Activated CD8-positive, alpha-beta memory T cell treated with anti-CD3 and anti-CD28 coated beads, Interleukin-2, amount 50 U/mL, for 1 hour (primary cell): ENCODE data around the gene ITGA2.

Source experiments
- DNase-seq: peaks from one replicate; pipeline ENCODE4 v3.0.0-alpha.2; 2020; ENCODE audit errors: extremely low read depth

The ITGA2 gene

GRCh38 chr5:52988335-52989024 is 672 bp upstream of the ITGA2 start:
- DNase-seq: no peak

DNA sequence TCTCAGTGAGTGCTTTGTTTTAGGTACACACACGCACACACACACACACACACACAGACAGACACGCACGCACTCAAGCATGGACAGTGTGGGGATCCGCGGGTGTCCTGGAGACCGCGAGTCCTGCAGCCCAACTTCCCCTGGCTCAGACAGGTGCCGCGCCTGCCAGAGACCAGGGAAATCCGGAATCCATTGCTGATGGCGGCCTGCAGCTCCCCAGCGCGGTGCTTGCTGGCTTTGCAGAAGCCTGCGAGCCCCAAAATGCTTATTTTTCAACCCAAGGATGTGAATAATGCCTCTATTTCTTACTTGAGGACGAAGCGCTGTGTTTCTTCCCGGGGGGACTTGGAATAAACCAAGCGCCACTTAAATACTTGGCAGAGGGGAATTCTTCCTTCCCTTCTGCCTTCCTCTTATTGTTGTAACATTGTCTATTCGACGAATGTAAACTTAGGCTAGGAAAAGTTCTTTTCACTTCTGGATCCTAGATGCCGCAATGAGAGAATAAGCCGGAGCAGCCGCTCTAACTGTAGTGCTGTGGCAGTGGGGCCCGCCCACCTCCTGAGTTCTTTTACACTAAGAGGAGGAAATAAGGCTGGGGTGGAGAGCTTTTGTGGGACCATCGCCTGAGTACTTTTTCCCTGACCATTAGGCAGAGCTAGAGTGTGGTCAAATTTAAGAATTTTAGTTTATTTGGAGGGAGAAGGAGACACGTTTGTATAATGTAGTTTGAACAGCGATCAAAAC is 802 bp downstream of the ITGA2 start:
- no peak for DNase-seq

GRCh38 chr5:52990528-52990925 is 1.4 kb downstream of the ITGA2 start:
- DNase-seq: no peak

GRCh38 chr5:52993367-52993766 is 4.2 kb downstream of the ITGA2 start:
- DNase-seq: no peak

DNA sequence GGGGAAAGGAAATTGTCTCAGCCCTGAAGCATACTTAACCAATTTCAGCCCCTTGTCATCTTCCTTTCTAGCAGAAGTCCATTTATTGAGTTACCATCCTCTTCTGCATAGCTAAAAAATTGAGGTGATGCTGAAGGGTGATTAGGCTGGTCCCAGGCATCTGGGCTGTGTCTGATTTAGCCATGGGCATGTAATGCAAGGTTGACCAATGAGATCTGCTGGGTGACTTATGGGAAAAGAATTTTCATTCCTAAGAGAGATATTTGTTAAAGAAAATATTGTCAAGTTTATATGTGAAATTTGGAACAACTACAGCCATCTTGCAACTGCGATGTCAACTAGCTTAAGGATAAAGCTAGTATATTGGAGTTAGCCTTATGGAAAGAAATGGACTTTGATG is 5.1 kb downstream of the ITGA2 start:
- DNase-seq: no peak

DNA sequence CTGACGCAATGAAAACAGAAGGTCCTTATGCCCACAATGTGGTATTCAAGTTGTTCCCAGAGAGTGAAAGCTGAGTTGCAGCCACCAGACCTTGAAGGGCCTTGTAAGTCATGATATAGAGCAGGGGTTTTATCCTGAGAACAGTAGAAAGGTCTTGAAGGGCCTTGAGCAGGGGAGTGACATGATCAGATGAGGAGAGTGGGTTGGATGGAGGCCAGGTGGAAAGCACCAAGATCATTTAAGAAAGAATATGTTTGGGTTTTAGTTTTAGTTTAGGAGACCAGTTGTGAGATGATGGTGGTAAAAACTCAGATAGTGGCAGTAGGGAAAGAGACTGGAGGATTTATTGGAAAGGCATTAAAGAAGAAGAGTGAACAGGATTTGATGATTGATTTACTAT is 5.9 kb downstream of the ITGA2 start:
- DNase-seq: no peak

DNA sequence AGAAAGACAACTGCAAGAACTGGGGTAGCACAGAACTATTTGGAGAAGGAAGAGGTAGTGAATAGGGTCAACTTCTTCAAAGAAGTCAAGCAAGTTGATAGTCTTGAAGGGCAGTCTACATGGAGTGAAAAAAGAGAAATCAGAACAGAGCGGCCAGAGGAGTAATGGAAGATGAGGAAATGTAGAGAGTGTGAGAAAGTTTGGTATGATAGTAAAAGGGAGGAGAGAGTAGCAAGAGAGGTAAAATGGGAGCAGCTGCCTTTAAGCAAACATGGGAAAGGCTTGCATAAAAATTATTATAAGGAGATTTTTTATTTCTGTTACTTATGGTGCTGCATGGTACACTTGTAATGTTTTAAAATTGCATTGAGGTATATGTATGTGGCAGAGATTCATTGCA is 6.8 kb downstream of the ITGA2 start:
- DNase-seq: no peak

DNA sequence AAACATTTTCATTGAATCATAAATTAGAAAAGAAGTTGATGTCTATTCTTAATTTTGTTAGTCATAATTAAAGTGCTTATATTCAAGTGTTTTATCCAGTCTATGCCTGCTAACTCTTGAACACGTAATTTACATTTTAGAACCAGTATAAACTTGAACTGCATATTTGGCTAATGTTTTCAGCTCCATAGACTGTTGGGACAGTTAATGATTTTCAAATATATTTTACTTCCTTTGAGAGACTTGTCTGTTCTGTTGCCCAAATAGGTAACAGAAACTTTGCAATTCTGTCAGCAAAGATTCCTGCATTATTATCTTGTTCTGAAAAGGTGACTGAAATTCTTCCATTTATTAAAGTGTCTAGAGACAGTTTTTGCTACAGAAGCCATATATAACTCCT is 7.8 kb downstream of the ITGA2 start:
- no peak for DNase-seq

DNA sequence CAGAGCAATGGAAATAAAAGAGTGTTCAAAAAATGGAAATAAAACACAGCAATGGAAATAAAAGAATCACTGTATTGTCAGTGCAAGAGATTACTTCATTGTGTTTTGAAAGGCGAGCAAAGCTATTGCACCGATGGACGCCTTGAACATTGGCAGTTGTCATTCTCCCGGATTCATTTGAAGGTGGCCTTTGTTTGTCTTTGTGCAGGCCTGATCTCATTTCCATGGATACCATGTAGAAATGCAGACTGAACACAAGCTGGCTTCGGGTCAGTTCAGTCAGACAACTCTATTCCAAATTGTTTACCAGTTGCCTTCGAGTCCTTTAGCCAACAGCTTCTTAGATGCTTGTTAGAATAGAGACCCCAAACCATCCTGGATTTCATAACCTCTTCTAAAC is 8.3 kb downstream of the ITGA2 start:
- DNase-seq: no peak

- no peak for DNase-seq
These were observed 9.6 kb downstream of the ITGA2 start for GRCh38 chr5:52998552-52999313.

- no peak for DNase-seq
These were observed 10.3 kb downstream of the ITGA2 start for GRCh38 chr5:52999344-52999949.

GRCh38 chr5:53001541-53001940 is 12.4 kb downstream of the ITGA2 start:
- no peak for DNase-seq

GRCh38 chr5:53002491-53002890 is 13.3 kb downstream of the ITGA2 start:
- DNase-seq: no peak

GRCh38 chr5:53003144-53003543 is 14.0 kb downstream of the ITGA2 start:
- no peak for DNase-seq

DNA sequence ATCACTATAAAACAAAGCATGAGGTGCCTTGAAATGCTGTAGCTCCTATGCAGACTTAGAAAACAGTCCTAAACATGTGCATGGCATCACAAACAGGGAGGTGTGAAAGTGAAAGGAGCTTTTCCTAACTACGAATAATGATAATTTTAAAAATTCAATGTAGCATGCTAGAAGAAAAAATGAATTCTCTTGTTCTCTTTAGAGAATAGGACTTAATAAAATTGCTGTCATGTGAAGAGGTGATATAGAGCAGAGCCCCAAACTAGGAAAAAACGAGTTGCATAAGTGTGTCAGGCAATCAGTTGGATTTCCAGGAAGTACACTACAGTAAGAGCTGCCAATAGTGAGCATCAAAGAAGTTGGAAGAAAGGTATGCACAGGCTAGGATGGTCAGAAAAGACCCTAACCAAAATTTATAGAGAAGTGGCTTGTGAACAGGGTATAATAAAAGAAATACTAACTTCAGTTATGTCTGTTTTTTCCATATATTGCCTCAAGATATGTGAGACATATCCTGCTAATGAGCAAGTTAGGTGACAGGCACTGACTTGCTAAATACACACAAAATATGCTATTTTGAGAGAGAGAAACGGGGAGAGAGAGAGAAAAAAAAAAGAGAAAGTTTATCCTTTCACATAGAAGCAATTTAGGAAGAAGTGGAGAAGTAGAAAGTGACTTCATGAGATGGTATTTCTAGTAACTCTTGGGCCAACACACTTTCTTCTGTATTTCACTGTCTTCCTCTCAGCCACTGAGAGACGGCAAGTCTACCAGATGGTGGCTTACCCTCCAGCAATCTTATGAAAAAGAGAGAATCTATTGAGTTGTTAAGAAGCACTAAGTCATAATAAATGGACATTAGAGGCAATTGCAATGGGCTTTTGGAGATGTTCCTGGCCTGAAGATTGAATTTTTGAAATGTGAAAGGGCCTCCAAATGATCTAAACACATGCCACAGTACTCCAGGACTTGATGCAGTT is 18.0 kb downstream of the ITGA2 start:
- no peak for DNase-seq

- DNase-seq: no peak
These were observed 19.6 kb downstream of the ITGA2 start for GRCh38 chr5:53008751-53009150.

DNA sequence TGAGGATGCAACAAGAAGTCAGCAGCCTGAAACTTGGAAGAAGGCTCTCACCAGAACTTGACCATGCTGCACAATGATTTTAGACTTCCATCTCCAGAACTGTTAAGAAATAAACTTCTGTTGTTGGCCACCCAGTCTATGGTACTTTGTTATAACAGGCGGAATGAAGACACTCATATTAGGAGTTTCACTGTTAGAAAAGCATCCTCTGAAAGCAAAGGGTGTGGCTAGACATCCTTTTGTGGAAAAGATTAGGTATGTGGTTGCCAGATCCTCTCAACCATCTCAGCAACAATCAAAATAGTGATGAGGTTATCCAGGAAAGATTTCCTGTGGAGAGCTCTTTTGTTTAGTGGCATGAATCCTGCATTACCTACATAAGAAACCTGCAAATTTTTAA is 20.7 kb downstream of the ITGA2 start:
- no peak for DNase-seq

- DNase-seq: no peak
These were observed 21.7 kb downstream of the ITGA2 start for GRCh38 chr5:53010814-53011213.

GRCh38 chr5:53011233-53011632 is 22.1 kb downstream of the ITGA2 start:
- DNase-seq: no peak

GRCh38 chr5:53013857-53014256 is 24.7 kb downstream of the ITGA2 start:
- no peak for DNase-seq

- DNase-seq: no peak
These were observed 28.2 kb downstream of the ITGA2 start for GRCh38 chr5:53017383-53017782.
